HAP-1 (cell line): Measurements from ENCODE around the gene MRPL44.
A peak's percentile ranks its signal among the peaks of the same experiment; 100 is the strongest.

Source experiments
- DNase-seq, 2 experiments: peaks; one replicate each; pipeline ENCODE4 v3.0.0-alpha.2; 2016 to 2020; ENCODE audit warnings: low spot score in 2 of 2
- H3K27me3 ChIP-seq: fragments of 250-450 bp; sonication (Bioruptor Pico); 2 replicates; pipeline ENCODE4 v1.5.1; 2020; ENCODE audit warnings: low read depth, mild to moderate bottlenecking, moderate library complexity
- H3K36me3 ChIP-seq: fragments of 250-450 bp; sonication (Bioruptor Pico); replicated peaks from 2 replicates; pipeline ENCODE4 v1.5.1; 2020; ENCODE audit warnings: mild to moderate bottlenecking
- H3K4me1 ChIP-seq: fragments of 250-450 bp; sonication (Bioruptor Pico); 2 replicates; pipeline ENCODE4 v1.5.1; 2020; ENCODE audit warnings: mild to moderate bottlenecking
- H3K4me3 ChIP-seq: fragments of 250-450 bp; sonication (Bioruptor Pico); 2 replicates; pipeline ENCODE4 v1.5.1; 2020; ENCODE audit warnings: mild to moderate bottlenecking, moderate library complexity
- H3K9me3 ChIP-seq: fragments of 250-450 bp; sonication (Bioruptor Pico); 2 replicates; pipeline ENCODE4 v1.5.1; 2020; ENCODE audit warnings: mild to moderate bottlenecking, moderate library complexity
- in situ Hi-C: fragments of 300-500 bp; cut with MboI; formaldehyde crosslinking; loops from 3 replicates; pipeline ENCODE4 v1.14.3; 2020; ENCODE audit warnings: low sequenced_read_pairs, inconsistent platforms, mixed read lengths

MRPL44 gene

GRCh38 chr2:223969856-223970255, 12.6 kb downstream of the MRPL44 start:
- in situ Hi-C loops = no loop called here
- Histone ChIP-seq H3K4me1 (no peaks in the 10 kb centered on the region), H3K36me3 (peaks cover 22% of the 10 kb centered on the region), H3K27me3 (no peaks in the 10 kb centered on the region), H3K9me3 (no peaks in the 10 kb centered on the region), H3K4me3 (no peak overlapping the region)
- DNase-seq = no peak

- Histone ChIP-seq H3K27me3 (no peaks in the 10 kb centered on the region), H3K4me3 (no peak overlapping the region), H3K4me1 (no peaks in the 10 kb centered on the region; the same call in 1 of the 2 replicates), H3K9me3 (no peaks in the 10 kb centered on the region), H3K36me3 (peaks cover 16% of the 10 kb centered on the region)
- in situ Hi-C loops = no loop called here
- DNase-seq = peak; percentile 49 to 75
Observed at GRCh38 chr2:223970343-223971128, 13.3 kb downstream of the MRPL44 start.

GRCh38 chr2:223971731-223972130, 14.5 kb downstream of the MRPL44 start:
- Histone ChIP-seq H3K36me3 (peaks cover 12% of the 10 kb centered on the region), H3K9me3 (no peaks in the 10 kb centered on the region), H3K27me3 (no peaks in the 10 kb centered on the region), H3K4me3 (no peak overlapping the region), H3K4me1 (no peaks in the 10 kb centered on the region; the same call in 1 of the 2 replicates)
- in situ Hi-C loops = no loop called here
- DNase-seq = no peak

GRCh38 chr2:223972656-223973102, 15.4 kb downstream of the MRPL44 start:
- peaks cover 3% of the 10 kb centered on the region; the same call in 1 of the 2 replicates for H3K36me3 ChIP-seq
- H3K4me1 ChIP-seq = no peaks in the 10 kb centered on the region; the same call in 1 of the 2 replicates
- no peak overlapping the region for H3K4me3 ChIP-seq
- DNase-seq = no peak
- no peaks in the 10 kb centered on the region for H3K27me3 ChIP-seq
- in situ Hi-C loops = no loop called here
- H3K9me3 ChIP-seq = no peaks in the 10 kb centered on the region

GRCh38 chr2:223973606-223974005, 16.3 kb downstream of the MRPL44 start:
- Histone ChIP-seq H3K36me3 (no peaks in the 10 kb centered on the region), H3K4me1 (no peaks in the 10 kb centered on the region; the same call in 1 of the 2 replicates), H3K4me3 (no peak overlapping the region), H3K27me3 (no peaks in the 10 kb centered on the region), H3K9me3 (no peaks in the 10 kb centered on the region)
- no peak for DNase-seq
- in situ Hi-C loops = no loop called here

- no peak for DNase-seq
- Histone ChIP-seq H3K9me3 (no peaks in the 10 kb centered on the region), H3K4me1 (no peaks in the 10 kb centered on the region; the same call in 1 of the 2 replicates), H3K36me3 (no peaks in the 10 kb centered on the region), H3K27me3 (no peaks in the 10 kb centered on the region), H3K4me3 (no peak overlapping the region)
- in situ Hi-C loops = loop anchor here (25.0 kb wide), 1 partner anchor 686 kb away; no protein-coding TSS in a partner anchor
Observed at GRCh38 chr2:223976635-223977226, 19.5 kb downstream of the MRPL44 start.

- no peaks in the 10 kb centered on the region for H3K36me3 ChIP-seq
- H3K9me3 ChIP-seq = no peaks in the 10 kb centered on the region
- H3K4me1 ChIP-seq = no peaks in the 10 kb centered on the region; the same call in 1 of the 2 replicates
- no peak overlapping the region for H3K4me3 ChIP-seq
- in situ Hi-C loops = loop anchor here (25.0 kb wide), 1 partner anchor 684 kb away; no protein-coding TSS in a partner anchor
- no peak for DNase-seq
- no peaks in the 10 kb centered on the region; the same call in 1 of the 2 replicates for H3K27me3 ChIP-seq
Observed at GRCh38 chr2:223978451-223978850, 21.2 kb downstream of the MRPL44 start.

GRCh38 chr2:223979730-223980396, 22.6 kb downstream of the MRPL44 start:
- Histone ChIP-seq H3K4me1 (no peaks in the 10 kb centered on the region; the same call in 1 of the 2 replicates), H3K4me3 (no peak overlapping the region), H3K36me3 (no peaks in the 10 kb centered on the region), H3K27me3 (no peaks in the 10 kb centered on the region; the same call in 1 of the 2 replicates), H3K9me3 (no peaks in the 10 kb centered on the region)
- DNase-seq = no peak
- in situ Hi-C loops = loop anchor here (25.0 kb wide), 1 partner anchor 682 kb away; no protein-coding TSS in a partner anchor

- Histone ChIP-seq H3K9me3 (no peaks in the 10 kb centered on the region), H3K4me3 (no peak overlapping the region), H3K36me3 (no peaks in the 10 kb centered on the region), H3K27me3 (no peaks in the 10 kb centered on the region; the same call in 1 of the 2 replicates), H3K4me1 (no peaks in the 10 kb centered on the region; the same call in 1 of the 2 replicates)
- no peak for DNase-seq
- in situ Hi-C loops = loop anchor here (25.0 kb wide), 1 partner anchor 682 kb away; no protein-coding TSS in a partner anchor
Observed at GRCh38 chr2:223980397-223980735, 23.1 kb downstream of the MRPL44 start.

GRCh38 chr2:223980803-223981202, 23.5 kb downstream of the MRPL44 start:
- in situ Hi-C loops = loop anchor here (25.0 kb wide), 1 partner anchor 681 kb away; no protein-coding TSS in a partner anchor
- H3K36me3 ChIP-seq = no peaks in the 10 kb centered on the region
- H3K27me3 ChIP-seq = no peaks in the 10 kb centered on the region; the same call in 1 of the 2 replicates

GRCh38 chr2:223981241-223981640, 24.0 kb downstream of the MRPL44 start:
- no peaks in the 10 kb centered on the region for H3K9me3 ChIP-seq
- no peak for DNase-seq
- no peaks in the 10 kb centered on the region; the same call in 1 of the 2 replicates for H3K27me3 ChIP-seq
- in situ Hi-C loops = loop anchor here (25.0 kb wide), 1 partner anchor 681 kb away; no protein-coding TSS in a partner anchor
- no peaks in the 10 kb centered on the region for H3K4me1 ChIP-seq
- H3K36me3 ChIP-seq = no peaks in the 10 kb centered on the region
- H3K4me3 ChIP-seq = no peak overlapping the region

More at GRCh38 chr2:223980803-223981202, 23.5 kb downstream of the MRPL44 start:
- no peak overlapping the region for H3K4me3 ChIP-seq
- H3K9me3 ChIP-seq = no peaks in the 10 kb centered on the region
- DNase-seq = no peak
- H3K4me1 ChIP-seq = no peaks in the 10 kb centered on the region; the same call in 1 of the 2 replicates

GRCh38 chr2:223989206-223989855, 32.1 kb downstream of the MRPL44 start:
- no peaks in the 10 kb centered on the region; the same call in 1 of the 2 replicates for H3K27me3 ChIP-seq
- no peaks in the 10 kb centered on the region for H3K4me1 ChIP-seq
- DNase-seq = peak in 1 of 2 experiments; percentile 31
- H3K36me3 ChIP-seq = no peaks in the 10 kb centered on the region
- no peaks in the 10 kb centered on the region for H3K9me3 ChIP-seq
- in situ Hi-C loops = loop anchor here (25.0 kb wide), 1 partner anchor 673 kb away; no protein-coding TSS in a partner anchor
- no peak overlapping the region for H3K4me3 ChIP-seq

GRCh38 chr2:223989856-223990232, 32.6 kb downstream of the MRPL44 start:
- no peak for DNase-seq
- Histone ChIP-seq H3K9me3 (no peaks in the 10 kb centered on the region), H3K36me3 (no peaks in the 10 kb centered on the region), H3K4me1 (no peaks in the 10 kb centered on the region), H3K4me3 (no peak overlapping the region), H3K27me3 (no peaks in the 10 kb centered on the region; the same call in 1 of the 2 replicates)
- in situ Hi-C loops = loop anchor here (10.0 to 25.0 kb wide), 2 partner anchors 295 to 672 kb away; no protein-coding TSS in a partner anchor
